ENCODE data around the gene OR2B2.

DNA sequence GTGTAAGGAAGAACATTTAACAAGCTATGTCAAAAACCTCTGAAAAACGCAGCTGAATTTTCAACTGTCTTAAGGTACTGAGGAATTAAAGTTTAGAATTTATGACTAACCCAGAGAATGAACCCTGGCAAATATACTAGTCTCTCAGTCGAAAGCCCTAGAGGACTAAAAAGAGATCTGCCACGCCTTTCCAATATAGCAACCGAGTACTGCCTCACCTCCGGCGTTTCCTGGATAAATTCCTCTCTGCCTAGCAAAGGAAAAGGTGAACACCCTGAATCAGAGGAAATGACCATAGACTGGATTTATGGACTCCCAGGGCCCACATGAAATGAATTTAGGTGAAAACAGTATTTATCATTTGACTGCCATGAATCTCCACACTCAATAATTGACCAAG is 12.0 kb upstream of the OR2B2 start:
- TF ChIP-seq, protein P1, sequence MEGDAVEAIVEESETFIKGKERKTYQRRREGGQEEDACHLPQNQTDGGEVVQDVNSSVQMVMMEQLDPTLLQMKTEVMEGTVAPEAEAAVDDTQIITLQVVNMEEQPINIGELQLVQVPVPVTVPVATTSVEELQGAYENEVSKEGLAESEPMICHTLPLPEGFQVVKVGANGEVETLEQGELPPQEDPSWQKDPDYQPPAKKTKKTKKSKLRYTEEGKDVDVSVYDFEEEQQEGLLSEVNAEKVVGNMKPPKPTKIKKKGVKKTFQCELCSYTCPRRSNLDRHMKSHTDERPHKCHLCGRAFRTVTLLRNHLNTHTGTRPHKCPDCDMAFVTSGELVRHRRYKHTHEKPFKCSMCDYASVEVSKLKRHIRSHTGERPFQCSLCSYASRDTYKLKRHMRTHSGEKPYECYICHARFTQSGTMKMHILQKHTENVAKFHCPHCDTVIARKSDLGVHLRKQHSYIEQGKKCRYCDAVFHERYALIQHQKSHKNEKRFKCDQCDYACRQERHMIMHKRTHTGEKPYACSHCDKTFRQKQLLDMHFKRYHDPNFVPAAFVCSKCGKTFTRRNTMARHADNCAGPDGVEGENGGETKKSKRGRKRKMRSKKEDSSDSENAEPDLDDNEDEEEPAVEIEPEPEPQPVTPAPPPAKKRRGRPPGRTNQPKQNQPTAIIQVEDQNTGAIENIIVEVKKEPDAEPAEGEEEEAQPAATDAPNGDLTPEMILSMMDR (IDR thresholded peaks at IDR 0.05; ENCODE audit: insufficient read depth, low read length): no peak
- TF ChIP-seq, protein P2, sequence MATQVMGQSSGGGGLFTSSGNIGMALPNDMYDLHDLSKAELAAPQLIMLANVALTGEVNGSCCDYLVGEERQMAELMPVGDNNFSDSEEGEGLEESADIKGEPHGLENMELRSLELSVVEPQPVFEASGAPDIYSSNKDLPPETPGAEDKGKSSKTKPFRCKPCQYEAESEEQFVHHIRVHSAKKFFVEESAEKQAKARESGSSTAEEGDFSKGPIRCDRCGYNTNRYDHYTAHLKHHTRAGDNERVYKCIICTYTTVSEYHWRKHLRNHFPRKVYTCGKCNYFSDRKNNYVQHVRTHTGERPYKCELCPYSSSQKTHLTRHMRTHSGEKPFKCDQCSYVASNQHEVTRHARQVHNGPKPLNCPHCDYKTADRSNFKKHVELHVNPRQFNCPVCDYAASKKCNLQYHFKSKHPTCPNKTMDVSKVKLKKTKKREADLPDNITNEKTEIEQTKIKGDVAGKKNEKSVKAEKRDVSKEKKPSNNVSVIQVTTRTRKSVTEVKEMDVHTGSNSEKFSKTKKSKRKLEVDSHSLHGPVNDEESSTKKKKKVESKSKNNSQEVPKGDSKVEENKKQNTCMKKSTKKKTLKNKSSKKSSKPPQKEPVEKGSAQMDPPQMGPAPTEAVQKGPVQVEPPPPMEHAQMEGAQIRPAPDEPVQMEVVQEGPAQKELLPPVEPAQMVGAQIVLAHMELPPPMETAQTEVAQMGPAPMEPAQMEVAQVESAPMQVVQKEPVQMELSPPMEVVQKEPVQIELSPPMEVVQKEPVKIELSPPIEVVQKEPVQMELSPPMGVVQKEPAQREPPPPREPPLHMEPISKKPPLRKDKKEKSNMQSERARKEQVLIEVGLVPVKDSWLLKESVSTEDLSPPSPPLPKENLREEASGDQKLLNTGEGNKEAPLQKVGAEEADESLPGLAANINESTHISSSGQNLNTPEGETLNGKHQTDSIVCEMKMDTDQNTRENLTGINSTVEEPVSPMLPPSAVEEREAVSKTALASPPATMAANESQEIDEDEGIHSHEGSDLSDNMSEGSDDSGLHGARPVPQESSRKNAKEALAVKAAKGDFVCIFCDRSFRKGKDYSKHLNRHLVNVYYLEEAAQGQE (IDR thresholded peaks at IDR 0.05; ENCODE audit: insufficient replicate concordance, low read depth): no peak
- TF ChIP-seq GABPA (IDR thresholded peaks at IDR 0.05; ENCODE audit: low read depth): no peak
- TF ChIP-seq POLR2AphosphoS5 (IDR thresholded peaks at IDR 0.05; ENCODE audit: low read depth): no peak
